BJ (cell line): Measurements from ENCODE around the gene MOV10L1. TPM values are rescaled to one million over a fixed set of nuclear protein-coding genes. Genes with fewer than 3 reads are reported as not detected.
A peak's percentile ranks its signal among the peaks of the same experiment; 100 is the strongest.
"Not testable (repeated sequence)": the region's sequence is repeated elsewhere in the genome, so short reads cannot be mapped to it uniquely, and the experiment has no call there.

ENCODE experiments used
- CTCF ChIA-PET: fragments of 350-600 bp; formaldehyde crosslinking; extraction: SDS; loops from one replicate; lab custom pipeline; 2021; ENCODE audit warnings: antibody characterized with exemption, inconsistent platforms; lab: Yijun Ruan, JAX
- POLR2A ChIA-PET: fragments of 300-600 bp; sonication (Branson Sonifier 250); formaldehyde crosslinking; extraction: SDS; loops from one replicate; lab custom pipeline; 2021; ENCODE audit warnings: antibody characterized with exemption; lab: Charles Lee
- DNase-seq: peaks from one replicate; pipeline ENCODE4 v3.0.0-alpha.2; 2011; ENCODE audit warnings: low read depth
- H3K27me3 ChIP-seq: 2 replicates; pipeline ENCODE4 v1.6.0; 2011; ENCODE audit warnings: low read length; ENCODE audit not compliant: control insufficient read depth, insufficient read depth
- H3K36me3 ChIP-seq: 2 replicates; pipeline ENCODE4 v1.5.1; 2011; ENCODE audit warnings: low read length; ENCODE audit not compliant: control insufficient read depth, insufficient read depth
- H3K4me3 ChIP-seq: 2 replicates; pipeline ENCODE4 v1.5.1; 2011; ENCODE audit warnings: low read depth, mild to moderate bottlenecking, control low read depth, low read length
- CTCF ChIP-seq: IDR thresholded peaks from 2 replicates; pipeline ENCODE4 v1.5.1; 2011; ENCODE audit warnings: low read depth, mild to moderate bottlenecking, control low read depth, inconsistent platforms, low read length, moderate library complexity; ENCODE audit not compliant: insufficient read depth
- polyA plus RNA-seq: library from polyadenylated mRNA; depleted of rRNA; stranded (reverse); fragments of >200 nt; gene quantifications from 2 replicates; pipeline ENCODE4 v1.2.3, GENCODE V29; 2011

MOV10L1 gene
- polyA plus RNA-seq, 1 experiment: 6.6 TPM

GRCh38 chr22:50084614-50085021 lies 5.2 kb upstream of the MOV10L1 start:
- Histone ChIP-seq H3K4me3 (no peak overlapping the region), H3K36me3 (no peaks in the 10 kb centered on the region; the same call in 1 of the 2 replicates), H3K27me3 (peaks cover 4% of the 10 kb centered on the region; the same call in 1 of the 2 replicates)
- ChIA-PET POLR2A (no interaction called here), CTCF (no interaction called here)
- DNase-seq: no peak
- no peak for TF ChIP-seq CTCF

- Histone ChIP-seq H3K27me3 (peaks cover 1% of the 10 kb centered on the region; the same call in 1 of the 2 replicates), H3K4me3 (no peak within 1 kb of the TSS), H3K36me3 (no peaks in the 10 kb centered on the region; the same call in 1 of the 2 replicates)
- POLR2A ChIA-PET: no interaction called here
- DNase-seq: peak; percentile 26
- TF ChIP-seq CTCF: no peak
- CTCF ChIA-PET: interaction anchor here (0.9 kb wide), 1 partner anchor 32 kb away, joined by 3 read pairs; no protein-coding TSS in a partner anchor
These were observed 4.4 kb upstream of the MOV10L1 start, which contains the start of gene MLC1 for GRCh38 chr22:50085211-50085972. TSS of gene MLC1 (minus strand) at chr22:50085426. CDS start at chr22:50084902, 524 bp downstream.

- CTCF ChIA-PET: no interaction called here
These were observed 3.3 kb upstream of the MOV10L1 start for GRCh38 chr22:50086526-50086925.

GRCh38 chr22:50086975-50087374 lies 2.8 kb upstream of the MOV10L1 start:
- POLR2A ChIA-PET, DNase-seq, H3K4me3 ChIP-seq, CTCF ChIA-PET, H3K36me3 ChIP-seq, H3K27me3 ChIP-seq: not testable (repeated sequence)

More at GRCh38 chr22:50086526-50086925, 3.3 kb upstream of the MOV10L1 start:
- DNase-seq: peak; percentile 22
- Histone ChIP-seq H3K36me3 (no peaks in the 10 kb centered on the region; the same call in 1 of the 2 replicates), H3K4me3 (no peak overlapping the region), H3K27me3 (peaks cover 2% of the 10 kb centered on the region; the same call in 1 of the 2 replicates)
- POLR2A ChIA-PET: no interaction called here
- TF ChIP-seq CTCF: no peak

- no peak for DNase-seq
- CTCF ChIA-PET: no interaction called here
- no peak for TF ChIP-seq CTCF
- H3K27me3 ChIP-seq: peaks cover 3% of the 10 kb centered on the region
- POLR2A ChIA-PET: no interaction called here
- H3K36me3 ChIP-seq: no peaks in the 10 kb centered on the region; the same call in 1 of the 2 replicates
- no peak overlapping the region for H3K4me3 ChIP-seq
These were observed 2.2 kb upstream of the MOV10L1 start for GRCh38 chr22:50087646-50088045.
